ENCODE results near the gene GJC2. TPM values are rescaled to one million over a fixed set of nuclear protein-coding genes. Genes with fewer than 3 reads are reported as not detected.

GJC2 gene
- total RNA-seq, 1 experiment from 2014 or later: 0.17 TPM

- no peak for DNase-seq (ENCODE audit: low read depth)
Measured at GRCh38 chr1:228114827-228115226, 34.9 kb upstream of the GJC2 start.

GRCh38 chr1:228117335-228117734 is 32.4 kb upstream of the GJC2 start:
- DNase-seq (ENCODE audit: low read depth): no peak

GRCh38 chr1:228118040-228118439 is 31.7 kb upstream of the GJC2 start:
- no peak for DNase-seq (ENCODE audit: low read depth)

GRCh38 chr1:228120351-228120750 is 29.4 kb upstream of the GJC2 start:
- DNase-seq (ENCODE audit: low read depth): no peak

- DNase-seq (ENCODE audit: low read depth): no peak
Measured at GRCh38 chr1:228120857-228121489, 28.8 kb upstream of the GJC2 start.

- no peak for DNase-seq (ENCODE audit: low read depth)
Measured at GRCh38 chr1:228122921-228123441, 26.7 kb upstream of the GJC2 start.

- DNase-seq (ENCODE audit: low read depth): no peak
Measured at GRCh38 chr1:228123505-228123904, 26.2 kb upstream of the GJC2 start.

- no peak for DNase-seq (ENCODE audit: low read depth)
Measured at GRCh38 chr1:228125185-228125584, 24.5 kb upstream of the GJC2 start.

GRCh38 chr1:228131766-228132165 is 18.0 kb upstream of the GJC2 start:
- DNase-seq (ENCODE audit: low read depth): no peak

- no peak for DNase-seq (ENCODE audit: low read depth)
Measured at GRCh38 chr1:228134591-228134990, 15.1 kb upstream of the GJC2 start.

GRCh38 chr1:228136901-228137300 is 12.8 kb upstream of the GJC2 start:
- no peak for DNase-seq (ENCODE audit: low read depth)

- DNase-seq (ENCODE audit: low read depth): no peak
Measured at GRCh38 chr1:228139406-228139930, 10.3 kb upstream of the GJC2 start.

- peak; percentile 100 for DNase-seq (ENCODE audit: low read depth)
Measured at GRCh38 chr1:228139931-228140723, 9.6 kb upstream of the GJC2 start, which contains the start of gene GUK1. GUK1 (plus strand) TSS chr1:228140279; CDS start chr1:228140303, 24 bp downstream.

- DNase-seq (ENCODE audit: low read depth): no peak
Measured at GRCh38 chr1:228140724-228141225, 9.0 kb upstream of the GJC2 start.

- peak; percentile 83 for DNase-seq (ENCODE audit: low read depth)
Measured at GRCh38 chr1:228141226-228142044, 8.3 kb upstream of the GJC2 start.

- no peak for DNase-seq (ENCODE audit: low read depth)
Measured at GRCh38 chr1:228142155-228142691, 7.5 kb upstream of the GJC2 start.

- DNase-seq (ENCODE audit: low read depth): no peak
Measured at GRCh38 chr1:228142701-228143136, 7.0 kb upstream of the GJC2 start.

- no peak for DNase-seq (ENCODE audit: low read depth)
Measured at GRCh38 chr1:228143480-228144192, 6.1 kb upstream of the GJC2 start.

- no peak for DNase-seq (ENCODE audit: low read depth)
Measured at GRCh38 chr1:228144193-228144992, 5.3 kb upstream of the GJC2 start.

- no peak for DNase-seq (ENCODE audit: low read depth)
Measured at GRCh38 chr1:228144993-228145343, 4.8 kb upstream of the GJC2 start.

Data from Daoy (cell line).